MCF 10A (cell line): ENCODE results near the gene ANO8. TPM values are rescaled to one million over a fixed set of nuclear protein-coding genes. Genes with fewer than 3 reads are reported as not detected.

ENCODE experiments used
- BruUV-seq: library from RNA; stranded (reverse); fragments of 400-500 nt; replicated peaks from 2 replicates; lab custom pipeline; 2021; lab: Mats Ljungman, UMichigan
- CTCF ChIA-PET: fragments of 300-600 bp; sonication (Branson Sonifier 250); formaldehyde crosslinking; extraction: SDS; loops from one replicate; lab custom pipeline; 2021; ENCODE audit warnings: antibody characterized with exemption, inconsistent platforms; lab: Yijun Ruan, JAX
- POLR2A ChIA-PET: fragments of 300-600, 350-650 bp; sonication (Branson Sonifier 250); formaldehyde crosslinking; extraction: SDS; loops from one replicate; lab custom pipeline; 2020; ENCODE audit warnings: antibody characterized with exemption, inconsistent platforms; lab: Yijun Ruan, JAX
- DNase-seq: peaks from one replicate; pipeline ENCODE4 v3.0.0-alpha.2; 2018; ENCODE audit not compliant: unreplicated experiment
- H3K27ac Mint-ChIP-seq: one replicate; pipeline ENCODE4 v1.8.0; 2022; ENCODE audit warnings: mild to moderate bottlenecking, low read depth, mixed read lengths; ENCODE audit not compliant: unreplicated experiment
- H3K27me3 Mint-ChIP-seq: one replicate; pipeline ENCODE4 v1.8.0; 2022; ENCODE audit warnings: mixed read lengths; ENCODE audit not compliant: insufficient read depth, unreplicated experiment
- H3K36me3 Mint-ChIP-seq: one replicate; pipeline ENCODE4 v1.8.0; 2022; ENCODE audit warnings: mild to moderate bottlenecking, moderate library complexity, mixed read lengths; ENCODE audit not compliant: insufficient read depth, unreplicated experiment
- H3K4me1 Mint-ChIP-seq: one replicate; pipeline ENCODE4 v1.8.0; 2022; ENCODE audit warnings: mixed read lengths; ENCODE audit not compliant: insufficient read depth, unreplicated experiment
- H3K4me3 Mint-ChIP-seq: one replicate; pipeline ENCODE4 v1.8.0; 2022; ENCODE audit warnings: mild to moderate bottlenecking, moderate library complexity, mixed read lengths; ENCODE audit not compliant: unreplicated experiment
- H3K9me3 Mint-ChIP-seq: one replicate; pipeline ENCODE4 v1.8.0; 2022; ENCODE audit warnings: mixed read lengths; ENCODE audit not compliant: unreplicated experiment
- intact Hi-C: fragments of 100-400 bp; cut with micrococcal nuclease; formaldehyde crosslinking; loops from 2 replicates; pipeline ENCODE4 v1.14.1; 2022
- total RNA-seq: library from RNA; stranded (reverse); gene quantifications from 2 replicates; pipeline ENCODE4 v1.2.3, GENCODE V29; 2022
- TF ChIP-seq, protein P1 (sequence below): fragments of 200-600 bp; IDR thresholded peaks from one replicate; pipeline ENCODE4 v1.8.0; 2022; ENCODE audit warnings: antibody characterized with exemption, mild to moderate bottlenecking; ENCODE audit not compliant: unreplicated experiment

Gene ANO8
- total RNA-seq, 1 experiment from 2014 or later = 13.0 TPM

DNA sequence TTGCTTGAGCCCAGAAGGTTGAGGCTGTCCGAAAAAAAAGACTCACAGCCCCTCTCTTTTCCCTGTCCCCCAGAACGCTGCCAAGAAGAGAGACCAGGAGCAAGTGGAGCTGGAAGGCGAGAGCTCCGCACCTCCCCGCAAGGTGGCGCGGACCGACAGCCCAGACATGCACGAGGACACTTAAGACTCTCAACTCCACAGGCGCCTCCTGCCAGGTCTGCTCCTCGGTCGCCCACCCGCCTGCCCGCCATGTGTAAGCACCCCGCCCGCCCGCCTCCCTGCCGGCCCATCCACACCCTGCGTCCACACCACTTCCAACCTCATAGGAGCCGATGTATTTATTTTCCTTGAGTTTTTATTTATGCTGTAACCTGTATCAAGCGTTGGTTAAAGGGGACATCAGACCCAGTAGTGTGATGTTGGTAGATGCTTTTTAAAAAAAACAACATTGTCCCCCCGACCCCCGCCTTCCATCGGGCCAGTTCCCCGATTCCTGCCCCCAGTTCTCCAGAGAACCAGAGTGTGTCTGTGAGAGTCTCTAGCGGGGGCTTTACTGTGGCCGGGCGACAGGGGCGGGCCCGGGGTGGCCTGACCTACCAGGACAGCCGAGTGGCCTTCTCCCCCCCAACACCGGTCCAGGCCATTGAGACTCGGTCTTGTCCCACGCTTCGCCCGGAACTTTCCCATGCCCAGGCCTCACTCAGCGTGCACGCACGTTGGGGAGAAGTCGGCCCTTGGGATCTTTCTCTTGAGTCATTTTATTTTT is 15.0 kb downstream of the ANO8 start:
- H3K4me3 Mint-ChIP-seq = no peak overlapping the region
- TF ChIP-seq, protein P1, sequence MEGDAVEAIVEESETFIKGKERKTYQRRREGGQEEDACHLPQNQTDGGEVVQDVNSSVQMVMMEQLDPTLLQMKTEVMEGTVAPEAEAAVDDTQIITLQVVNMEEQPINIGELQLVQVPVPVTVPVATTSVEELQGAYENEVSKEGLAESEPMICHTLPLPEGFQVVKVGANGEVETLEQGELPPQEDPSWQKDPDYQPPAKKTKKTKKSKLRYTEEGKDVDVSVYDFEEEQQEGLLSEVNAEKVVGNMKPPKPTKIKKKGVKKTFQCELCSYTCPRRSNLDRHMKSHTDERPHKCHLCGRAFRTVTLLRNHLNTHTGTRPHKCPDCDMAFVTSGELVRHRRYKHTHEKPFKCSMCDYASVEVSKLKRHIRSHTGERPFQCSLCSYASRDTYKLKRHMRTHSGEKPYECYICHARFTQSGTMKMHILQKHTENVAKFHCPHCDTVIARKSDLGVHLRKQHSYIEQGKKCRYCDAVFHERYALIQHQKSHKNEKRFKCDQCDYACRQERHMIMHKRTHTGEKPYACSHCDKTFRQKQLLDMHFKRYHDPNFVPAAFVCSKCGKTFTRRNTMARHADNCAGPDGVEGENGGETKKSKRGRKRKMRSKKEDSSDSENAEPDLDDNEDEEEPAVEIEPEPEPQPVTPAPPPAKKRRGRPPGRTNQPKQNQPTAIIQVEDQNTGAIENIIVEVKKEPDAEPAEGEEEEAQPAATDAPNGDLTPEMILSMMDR = no peak
- intact Hi-C loops = no loop called here
- H3K27me3 Mint-ChIP-seq = no peaks in the 10 kb centered on the region
- DNase-seq = no peak
- H3K9me3 Mint-ChIP-seq = no peaks in the 10 kb centered on the region
- H3K4me1 Mint-ChIP-seq = no peaks in the 10 kb centered on the region
- no peak overlapping the region for H3K27ac Mint-ChIP-seq
- ChIA-PET POLR2A (interaction anchor here (0.7 kb wide), 1 partner anchor 13 kb away, joined by 3 read pairs; no protein-coding TSS in a partner anchor), CTCF (no interaction called here)
- TSS peak; percentile 72 for BruUV-seq
- H3K36me3 Mint-ChIP-seq = peaks cover 63% of the 10 kb centered on the region

DNA sequence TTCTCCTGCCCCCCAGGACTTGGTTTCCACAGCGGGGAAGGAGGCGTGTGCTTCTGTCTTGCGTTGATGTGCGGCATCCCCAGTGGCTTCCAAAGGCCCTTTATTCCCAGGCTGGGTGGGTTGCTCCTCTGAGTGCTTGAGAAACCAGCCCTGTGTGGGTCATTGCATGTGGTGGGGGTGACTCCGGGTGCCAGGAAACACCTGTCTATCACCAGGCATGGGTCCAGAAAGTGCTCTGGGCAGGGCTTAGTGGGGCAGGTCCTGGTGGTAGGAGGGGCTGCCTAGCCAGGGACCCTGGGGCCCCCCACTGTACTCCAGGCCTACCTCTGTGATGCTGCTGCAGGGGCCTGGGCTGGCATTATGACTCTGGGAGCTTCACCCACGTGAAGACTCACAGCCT is 15.7 kb downstream of the ANO8 start:
- DNase-seq = no peak
- peaks cover 65% of the 10 kb centered on the region for H3K36me3 Mint-ChIP-seq
- no peak overlapping the region for H3K27ac Mint-ChIP-seq
- no peaks in the 10 kb centered on the region for H3K27me3 Mint-ChIP-seq
- CTCF ChIA-PET = no interaction called here
- H3K4me1 Mint-ChIP-seq = no peaks in the 10 kb centered on the region
- TF ChIP-seq, protein P1 = no peak
- H3K9me3 Mint-ChIP-seq = no peaks in the 10 kb centered on the region
- no TSS peak for BruUV-seq
- no peak overlapping the region for H3K4me3 Mint-ChIP-seq
- POLR2A ChIA-PET = interaction anchor here (0.7 kb wide), 1 partner anchor 12 kb away, joined by 3 read pairs; no protein-coding TSS in a partner anchor
- intact Hi-C loops = no loop called here

DNA sequence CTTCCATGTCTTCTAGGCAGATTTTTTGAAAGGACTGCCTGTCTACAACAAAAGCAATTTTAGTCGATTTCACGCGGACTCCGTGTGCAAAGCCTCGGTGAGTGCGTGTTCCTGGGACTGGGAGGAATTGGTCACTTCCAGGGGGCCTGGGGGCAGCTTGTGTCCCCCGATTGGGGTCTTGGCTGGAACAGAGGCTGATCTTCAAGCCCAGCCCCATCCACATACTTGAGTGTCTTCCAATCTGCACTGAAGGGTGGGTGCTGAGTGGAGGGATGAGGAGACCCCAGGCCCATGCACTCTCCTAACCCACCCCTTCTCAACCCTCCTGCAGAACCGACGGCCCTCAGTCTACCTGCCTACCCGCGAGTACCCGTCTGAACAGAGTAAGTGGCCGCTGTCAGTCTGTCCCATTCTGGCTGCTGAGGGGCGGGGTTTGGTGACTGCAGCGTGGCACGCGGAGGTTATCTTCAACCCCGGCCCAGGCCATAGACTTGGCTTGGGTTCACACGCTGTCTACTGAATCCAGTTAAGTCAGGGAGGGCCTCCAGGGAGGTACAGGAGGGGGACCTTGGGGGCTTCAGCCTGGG is 20.6 kb downstream of the ANO8 start:
- peaks cover 37% of the 10 kb centered on the region for H3K36me3 Mint-ChIP-seq
- ChIA-PET POLR2A (interaction anchor here (0.6 kb wide), 1 partner anchor 428 kb away, joined by 3 read pairs; no protein-coding TSS in a partner anchor), CTCF (interaction anchor here (0.6 kb wide), 1 partner anchor 34 kb away, joined by 3 read pairs; no protein-coding TSS in a partner anchor)
- no peak overlapping the region for H3K4me3 Mint-ChIP-seq
- H3K27me3 Mint-ChIP-seq = no peaks in the 10 kb centered on the region
- intact Hi-C loops = no loop called here
- DNase-seq = no peak
- H3K9me3 Mint-ChIP-seq = no peaks in the 10 kb centered on the region
- no TSS peak for BruUV-seq
- TF ChIP-seq, protein P1 = no peak
- no peak overlapping the region for H3K27ac Mint-ChIP-seq
- peaks cover 22% of the 10 kb centered on the region for H3K4me1 Mint-ChIP-seq
